ENCODE results near the gene NIPBL. TPM values are rescaled to one million over a fixed set of nuclear protein-coding genes. Genes with fewer than 3 reads are reported as not detected.

NIPBL gene
- total RNA-seq, 1 donor from 2014 or later = 61.5 TPM

DNA sequence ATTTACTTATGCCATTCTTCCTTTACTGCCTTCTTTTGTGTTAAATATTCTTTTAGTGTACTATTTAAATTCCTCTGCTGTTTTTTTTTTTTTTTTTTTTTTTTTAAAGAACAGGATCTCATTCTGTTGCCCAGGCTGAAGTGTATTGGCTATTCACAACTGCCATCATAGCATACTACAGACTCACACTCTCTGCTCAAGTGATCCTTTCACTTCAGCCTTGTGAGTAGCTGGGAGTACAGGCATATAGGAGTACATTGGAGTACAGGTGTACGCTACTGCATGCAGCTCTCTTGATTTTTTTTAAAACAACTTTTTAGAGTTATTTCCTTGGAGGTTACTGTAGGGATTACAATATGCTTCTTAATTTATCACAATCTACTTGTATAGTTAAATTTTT lies 56.1 kb downstream of the NIPBL start:
- H3K27me3 Mint-ChIP-seq (ENCODE audit: unreplicated experiment) = no peaks in the 10 kb centered on the region
- TF ChIP-seq, protein P1, sequence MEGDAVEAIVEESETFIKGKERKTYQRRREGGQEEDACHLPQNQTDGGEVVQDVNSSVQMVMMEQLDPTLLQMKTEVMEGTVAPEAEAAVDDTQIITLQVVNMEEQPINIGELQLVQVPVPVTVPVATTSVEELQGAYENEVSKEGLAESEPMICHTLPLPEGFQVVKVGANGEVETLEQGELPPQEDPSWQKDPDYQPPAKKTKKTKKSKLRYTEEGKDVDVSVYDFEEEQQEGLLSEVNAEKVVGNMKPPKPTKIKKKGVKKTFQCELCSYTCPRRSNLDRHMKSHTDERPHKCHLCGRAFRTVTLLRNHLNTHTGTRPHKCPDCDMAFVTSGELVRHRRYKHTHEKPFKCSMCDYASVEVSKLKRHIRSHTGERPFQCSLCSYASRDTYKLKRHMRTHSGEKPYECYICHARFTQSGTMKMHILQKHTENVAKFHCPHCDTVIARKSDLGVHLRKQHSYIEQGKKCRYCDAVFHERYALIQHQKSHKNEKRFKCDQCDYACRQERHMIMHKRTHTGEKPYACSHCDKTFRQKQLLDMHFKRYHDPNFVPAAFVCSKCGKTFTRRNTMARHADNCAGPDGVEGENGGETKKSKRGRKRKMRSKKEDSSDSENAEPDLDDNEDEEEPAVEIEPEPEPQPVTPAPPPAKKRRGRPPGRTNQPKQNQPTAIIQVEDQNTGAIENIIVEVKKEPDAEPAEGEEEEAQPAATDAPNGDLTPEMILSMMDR (IDR thresholded peaks at IDR 0.05; ENCODE audit: unreplicated experiment) = no peak

DNA sequence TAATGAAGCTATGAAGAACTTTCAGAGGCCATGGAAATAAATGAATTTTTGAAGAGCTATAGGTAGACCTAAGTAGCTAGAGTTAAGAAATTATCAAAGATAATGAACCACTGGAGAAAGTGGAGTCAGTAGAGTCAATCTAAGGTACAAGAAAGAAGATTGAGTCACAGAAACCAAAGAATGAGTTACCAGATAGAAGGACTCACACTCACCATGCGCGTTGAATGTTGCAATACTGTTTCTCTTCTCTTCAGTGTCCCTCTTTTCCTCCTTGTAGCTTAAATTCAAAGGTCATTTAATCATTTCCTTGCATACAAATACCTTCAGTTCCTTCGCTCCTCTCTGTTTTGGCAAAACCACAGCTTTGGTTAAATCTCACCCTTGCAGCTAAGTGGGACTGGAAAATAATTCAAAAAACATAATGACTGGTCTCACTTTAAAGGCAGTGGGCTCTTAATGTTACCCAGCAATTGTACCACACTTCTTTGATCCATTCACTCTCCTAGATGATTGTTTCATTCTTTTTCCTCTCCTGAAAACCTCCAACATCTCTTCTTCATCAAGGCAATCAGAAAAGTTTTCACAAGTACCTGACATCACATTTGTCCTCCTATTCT lies 58.3 kb downstream of the NIPBL start:
- no peak for DNase-seq (ENCODE audit: low spot score)
- Mint-ChIP-seq H3K4me3 (ENCODE audit: unreplicated experiment) (no peak overlapping the region), H3K4me1 (ENCODE audit: unreplicated experiment) (peaks cover 7% of the 10 kb centered on the region), H3K36me3 (ENCODE audit: low read depth, unreplicated experiment) (no peaks in the 10 kb centered on the region), H3K27me3 (ENCODE audit: unreplicated experiment) (peaks cover 2% of the 10 kb centered on the region), H3K27ac (ENCODE audit: unreplicated experiment) (no peak overlapping the region), H3K9me3 (ENCODE audit: unreplicated experiment) (no peaks in the 10 kb centered on the region)
- TF ChIP-seq, protein P1 (IDR thresholded peaks at IDR 0.05; ENCODE audit: unreplicated experiment) = no peak

More for the DNA sequence above, 56.1 kb downstream of the NIPBL start:
- Mint-ChIP-seq H3K4me1 (ENCODE audit: unreplicated experiment) (peaks cover 7% of the 10 kb centered on the region), H3K36me3 (ENCODE audit: low read depth, unreplicated experiment) (no peaks in the 10 kb centered on the region), H3K4me3 (ENCODE audit: unreplicated experiment) (no peak overlapping the region), H3K9me3 (ENCODE audit: unreplicated experiment) (no peaks in the 10 kb centered on the region), H3K27ac (ENCODE audit: unreplicated experiment) (no peak overlapping the region)
- no peak for DNase-seq (ENCODE audit: low spot score)

DNA sequence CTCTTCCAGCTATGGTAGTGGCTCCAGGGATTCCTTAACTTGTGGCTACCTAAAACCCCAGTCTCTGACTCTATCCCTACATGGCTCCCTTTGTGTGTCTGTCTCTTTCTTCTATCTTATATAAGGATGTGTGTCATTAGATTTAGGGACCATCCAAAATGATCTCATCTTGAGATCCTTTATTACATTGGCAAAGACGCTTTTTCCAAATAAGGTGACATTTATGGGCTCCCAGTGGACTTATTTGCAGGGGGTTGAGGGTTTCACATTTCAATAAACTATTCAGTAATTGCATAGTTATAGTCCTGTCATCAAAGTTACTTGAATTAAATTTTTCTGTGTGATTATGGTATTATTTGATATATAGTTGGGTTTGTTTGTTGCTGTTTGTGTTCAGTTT lies 59.2 kb downstream of the NIPBL start:
- DNase-seq (ENCODE audit: low spot score) = no peak
- peaks cover 2% of the 10 kb centered on the region for H3K27me3 Mint-ChIP-seq (ENCODE audit: unreplicated experiment)
- H3K4me3 Mint-ChIP-seq (ENCODE audit: unreplicated experiment) = no peak overlapping the region
- peaks cover 13% of the 10 kb centered on the region for H3K4me1 Mint-ChIP-seq (ENCODE audit: unreplicated experiment)
- TF ChIP-seq, protein P1 (IDR thresholded peaks at IDR 0.05; ENCODE audit: unreplicated experiment) = no peak
- no peaks in the 10 kb centered on the region for H3K9me3 Mint-ChIP-seq (ENCODE audit: unreplicated experiment)
- no peak overlapping the region for H3K27ac Mint-ChIP-seq (ENCODE audit: unreplicated experiment)
- no peaks in the 10 kb centered on the region for H3K36me3 Mint-ChIP-seq (ENCODE audit: low read depth, unreplicated experiment)

DNA sequence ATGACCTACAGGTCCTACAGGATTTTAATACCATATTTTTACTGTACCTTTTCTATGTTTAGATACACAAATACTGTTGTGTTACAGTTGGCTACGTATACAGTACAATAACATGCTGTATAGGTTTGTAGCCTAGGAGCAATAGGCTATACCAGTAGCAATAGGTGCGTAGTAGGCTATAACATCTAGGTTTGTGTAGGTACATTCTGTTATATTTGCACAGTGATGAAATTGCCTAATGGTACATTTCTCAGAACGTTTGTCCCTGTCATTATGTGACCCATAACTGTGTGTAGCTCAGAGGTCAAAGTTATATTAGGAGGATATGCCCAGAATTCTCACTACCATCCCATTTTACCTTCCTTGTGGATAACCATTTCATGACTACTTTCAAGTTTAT lies 59.7 kb downstream of the NIPBL start:
- no peaks in the 10 kb centered on the region for H3K9me3 Mint-ChIP-seq (ENCODE audit: unreplicated experiment)
- H3K4me3 Mint-ChIP-seq (ENCODE audit: unreplicated experiment) = no peak overlapping the region
- H3K36me3 Mint-ChIP-seq (ENCODE audit: low read depth, unreplicated experiment) = no peaks in the 10 kb centered on the region
- DNase-seq (ENCODE audit: low spot score) = no peak
- H3K27me3 Mint-ChIP-seq (ENCODE audit: unreplicated experiment) = peaks cover 2% of the 10 kb centered on the region
- TF ChIP-seq, protein P1 (IDR thresholded peaks at IDR 0.05; ENCODE audit: unreplicated experiment) = no peak
- H3K27ac Mint-ChIP-seq (ENCODE audit: unreplicated experiment) = no peak overlapping the region
- H3K4me1 Mint-ChIP-seq (ENCODE audit: unreplicated experiment) = peaks cover 13% of the 10 kb centered on the region

DNA sequence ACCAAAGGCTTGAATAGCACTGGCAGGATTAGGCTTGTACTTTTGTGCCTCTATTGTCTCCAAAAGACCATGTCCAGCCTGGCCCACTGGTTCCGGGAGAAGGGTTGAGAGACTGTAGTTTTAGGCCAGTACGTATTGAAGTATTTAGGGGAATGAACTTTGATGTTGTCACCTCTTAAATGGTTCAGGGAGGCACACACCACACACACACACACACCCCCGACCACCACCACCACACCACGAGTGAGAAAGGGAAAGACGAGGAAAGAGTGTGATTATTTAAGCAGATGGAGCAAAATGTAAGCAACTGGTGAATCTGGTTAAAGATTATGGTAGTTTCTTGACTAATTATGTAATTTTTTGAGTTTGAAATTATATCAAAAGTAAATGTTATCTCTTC lies 61.6 kb downstream of the NIPBL start:
- no peak overlapping the region for H3K4me3 Mint-ChIP-seq (ENCODE audit: unreplicated experiment)

More for the DNA sequence above, 61.6 kb downstream of the NIPBL start:
- H3K36me3 Mint-ChIP-seq (ENCODE audit: low read depth, unreplicated experiment) = no peaks in the 10 kb centered on the region
- TF ChIP-seq, protein P1 (IDR thresholded peaks at IDR 0.05; ENCODE audit: unreplicated experiment) = no peak
- H3K27me3 Mint-ChIP-seq (ENCODE audit: unreplicated experiment) = peaks cover 2% of the 10 kb centered on the region
- no peak for DNase-seq (ENCODE audit: low spot score)
- H3K27ac Mint-ChIP-seq (ENCODE audit: unreplicated experiment) = no peak overlapping the region
- no peaks in the 10 kb centered on the region for H3K9me3 Mint-ChIP-seq (ENCODE audit: unreplicated experiment)
- peaks cover 13% of the 10 kb centered on the region for H3K4me1 Mint-ChIP-seq (ENCODE audit: unreplicated experiment)
